Central memory CD4-positive, alpha-beta T cell (primary cell): ENCODE measurements around the gene ACTA2.

Source experiments
- DNase-seq: peaks from one replicate; pipeline ENCODE4 v3.0.0; 2022

The ACTA2 gene

GRCh38 chr10:88889559-88890337 is 62.8 kb downstream of the ACTA2 start:
- no peak for DNase-seq

GRCh38 chr10:88888810-88889445 is 63.6 kb downstream of the ACTA2 start:
- no peak for DNase-seq

- DNase-seq: no peak
Observed at GRCh38 chr10:88886557-88886956, 66.0 kb downstream of the ACTA2 start.
